Occipital lobe (tissue), 2 donors: ENCODE measurements around the gene BIRC6. TPM values are rescaled to one million over a fixed set of nuclear protein-coding genes. Genes with fewer than 3 reads are reported as not detected.

ENCODE experiments used
- DNase-seq: peaks from one replicate; lab custom pipeline; 2025; lab: John Stamatoyannopoulos, UW
- total RNA-seq: library from RNA; depleted of rRNA; stranded (reverse); fragments of >200 nt; gene quantifications from one replicate; pipeline ENCODE4 v1.2.3, GENCODE V29; 2014

The BIRC6 gene
- total RNA-seq, 1 donor from 2014 or later, result 272 TPM

DNA sequence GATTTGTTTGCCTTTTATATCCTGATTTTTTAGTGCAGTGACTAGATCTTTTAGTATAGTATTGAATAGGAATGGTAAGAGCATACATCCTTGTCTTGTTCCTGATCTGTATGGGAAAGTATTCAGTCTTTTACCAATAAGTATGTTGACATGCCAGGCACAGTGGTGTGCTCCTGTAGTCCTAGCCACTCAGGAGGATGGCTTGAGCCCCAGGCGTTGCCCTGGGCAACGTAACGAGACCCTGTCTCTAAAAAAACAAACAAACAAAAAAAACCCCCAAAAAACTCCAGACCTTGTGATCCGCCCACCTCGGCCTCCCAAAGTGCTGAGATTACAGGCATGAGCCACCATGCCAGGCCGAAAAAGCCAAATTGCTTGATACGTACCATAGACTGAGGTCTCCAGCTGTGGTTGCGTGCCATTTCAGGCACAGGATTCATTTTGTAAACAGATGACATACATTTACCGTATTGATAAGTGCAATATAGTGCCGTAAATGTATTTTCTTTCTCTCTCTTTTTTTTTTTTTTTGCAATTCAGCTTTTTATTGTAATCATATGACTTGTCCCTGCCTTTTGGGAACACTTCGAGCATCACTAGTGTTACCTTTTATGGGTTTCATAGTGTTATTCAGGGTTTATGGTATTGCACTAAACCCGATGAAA is 18.5 kb downstream of the BIRC6 start:
- DNase-seq, result no peak

DNA sequence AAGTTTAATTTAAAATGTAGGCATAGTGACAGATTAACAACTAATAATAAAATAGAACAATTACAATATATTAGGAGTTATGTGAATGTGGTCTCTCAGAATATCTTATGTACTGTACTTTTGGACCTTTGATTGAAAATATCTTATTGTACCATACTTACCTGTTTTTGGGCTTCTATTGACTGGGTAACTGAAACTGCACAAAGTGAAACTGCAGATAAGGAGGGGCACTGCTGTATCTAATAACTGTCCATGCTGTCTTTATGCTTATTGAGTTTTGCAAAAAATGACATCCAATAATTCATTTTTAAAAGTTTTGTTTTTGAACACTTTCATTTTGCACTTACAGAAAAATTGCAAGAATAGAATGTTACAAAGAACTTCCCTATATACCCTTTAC is 19.9 kb downstream of the BIRC6 start:
- DNase-seq, result no peak

DNA sequence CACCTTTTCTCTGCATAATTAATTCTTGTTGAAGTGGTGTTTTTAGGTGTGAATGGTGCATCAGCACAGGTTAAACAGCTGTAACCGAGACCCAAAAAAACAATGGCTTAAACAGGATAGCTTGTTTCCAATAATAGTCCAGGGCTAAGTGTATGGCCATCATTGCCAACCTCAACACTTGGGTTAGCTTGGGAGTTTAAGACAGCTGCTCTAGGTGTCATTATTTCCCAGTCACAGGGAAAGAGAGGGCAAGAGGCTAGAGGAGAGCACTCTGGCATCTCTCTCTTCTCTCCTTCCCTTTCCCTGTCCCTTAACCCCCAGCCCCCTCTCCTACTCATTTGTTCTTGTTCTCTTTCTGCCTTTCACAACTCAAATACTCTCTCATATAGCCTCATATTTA is 21.1 kb downstream of the BIRC6 start:
- DNase-seq, result no peak

DNA sequence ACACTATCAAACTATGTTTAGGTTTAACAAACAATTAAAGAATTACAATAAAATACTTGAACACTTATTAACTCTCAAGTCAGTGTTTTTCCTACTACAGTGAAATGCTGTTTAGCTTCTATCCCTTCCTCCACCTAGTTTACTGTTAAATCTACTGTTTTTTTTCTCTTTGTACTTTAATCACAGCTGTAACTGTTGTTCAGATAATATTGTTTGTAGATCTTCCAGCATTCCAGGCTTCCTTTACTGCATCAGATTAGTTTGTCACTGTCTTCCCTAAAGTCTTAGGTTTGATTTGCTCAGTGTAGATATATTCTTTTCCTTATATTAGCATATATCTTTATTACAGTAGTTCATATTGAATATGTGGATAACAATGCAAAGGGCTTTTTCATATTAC is 22.5 kb downstream of the BIRC6 start:
- no peak for DNase-seq

DNA sequence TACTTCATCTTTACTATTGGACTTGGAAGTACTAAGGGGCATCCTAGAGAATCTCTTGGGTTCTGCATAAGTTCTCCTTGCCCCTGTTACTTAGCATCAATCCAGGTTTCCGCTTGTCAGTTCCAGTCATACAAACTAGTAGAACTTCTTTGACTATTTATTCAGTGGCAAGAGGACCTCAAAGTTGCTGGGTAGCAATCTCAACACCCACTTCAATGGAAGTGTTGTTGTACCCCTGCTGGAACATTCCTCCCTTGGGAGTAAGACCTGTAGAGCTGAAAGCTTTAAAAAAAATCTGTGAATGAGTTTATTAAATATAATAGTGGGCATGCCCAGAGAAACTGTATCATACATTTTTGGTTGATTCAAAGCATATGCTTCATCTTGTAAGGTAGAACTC is 27.0 kb downstream of the BIRC6 start:
- DNase-seq, result no peak

DNA sequence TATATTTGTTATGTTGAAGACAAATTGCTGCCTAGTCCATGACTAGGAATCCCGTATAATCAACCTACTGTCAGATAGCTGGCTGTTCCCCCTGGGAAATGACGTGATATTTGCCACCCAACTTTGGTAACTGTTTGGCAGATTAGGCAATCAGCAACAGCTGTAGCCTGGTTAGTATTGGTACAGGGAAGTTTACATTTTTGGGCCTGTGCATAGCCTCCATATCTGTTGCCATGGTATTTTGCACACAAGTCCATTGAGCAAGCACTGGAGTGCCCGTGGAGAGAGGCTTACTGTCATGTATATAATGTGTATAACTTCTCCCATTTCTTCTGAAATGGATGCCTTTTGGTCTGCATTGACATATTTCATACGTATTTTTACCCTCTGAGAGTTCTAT is 27.7 kb downstream of the BIRC6 start:
- DNase-seq, result no peak

DNA sequence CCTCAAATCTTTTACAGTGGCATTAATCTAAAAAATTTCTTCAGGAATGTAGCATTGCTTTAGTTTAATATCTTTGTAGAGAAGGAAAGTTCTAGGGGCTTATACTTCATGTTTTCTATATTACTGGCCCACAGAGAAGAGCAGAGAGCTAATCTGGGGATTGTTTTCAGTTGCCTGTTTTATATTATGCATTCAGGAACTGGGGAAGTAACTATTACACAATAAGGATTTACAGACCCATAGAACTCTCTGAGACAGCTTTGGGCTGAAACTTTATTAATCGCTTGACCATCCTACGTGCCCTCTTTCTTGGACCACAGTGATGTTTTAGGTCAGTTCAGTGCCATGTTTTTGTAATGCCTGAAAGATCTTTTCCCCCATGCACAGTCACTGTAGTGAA is 29.9 kb downstream of the BIRC6 start:
- no peak for DNase-seq

DNA sequence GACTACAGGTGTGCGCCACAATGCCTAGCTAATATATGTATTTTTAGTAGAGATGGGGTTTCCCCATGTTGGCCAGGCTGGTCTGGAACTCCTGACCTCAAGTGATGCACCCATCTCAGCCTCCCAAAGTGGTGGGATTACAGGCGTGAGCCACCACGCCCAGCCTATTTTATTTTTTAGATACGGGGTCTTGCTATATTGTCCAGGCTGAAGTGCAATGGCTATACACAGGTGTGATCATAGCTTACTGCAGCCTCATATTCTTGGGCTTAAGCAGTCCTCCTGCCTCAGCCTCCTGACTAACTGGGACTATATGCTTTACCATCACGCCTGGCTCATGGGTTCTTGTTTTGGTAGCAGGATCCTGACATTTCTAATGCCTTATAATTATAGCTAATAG is 42.4 kb downstream of the BIRC6 start:
- no peak for DNase-seq

DNA sequence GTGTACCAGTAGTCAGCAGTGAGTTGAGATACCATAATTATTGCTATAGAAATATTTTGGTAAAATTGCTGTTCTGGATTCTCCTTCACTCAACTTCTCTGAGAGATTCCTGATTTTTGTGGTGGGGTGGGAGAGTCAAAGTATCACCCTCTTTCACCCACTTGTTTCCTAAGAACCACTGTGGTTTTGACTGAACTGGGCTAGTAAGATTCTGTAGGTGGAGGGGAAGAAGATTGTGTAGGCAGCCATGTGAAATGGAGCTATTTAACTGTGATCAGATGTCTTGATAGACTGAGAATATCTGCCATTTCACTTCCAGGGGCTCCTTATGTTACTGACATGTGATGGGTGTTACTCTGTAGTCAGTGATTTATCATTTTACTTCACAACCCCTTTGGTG is 45.3 kb downstream of the BIRC6 start:
- DNase-seq, result no peak

DNA sequence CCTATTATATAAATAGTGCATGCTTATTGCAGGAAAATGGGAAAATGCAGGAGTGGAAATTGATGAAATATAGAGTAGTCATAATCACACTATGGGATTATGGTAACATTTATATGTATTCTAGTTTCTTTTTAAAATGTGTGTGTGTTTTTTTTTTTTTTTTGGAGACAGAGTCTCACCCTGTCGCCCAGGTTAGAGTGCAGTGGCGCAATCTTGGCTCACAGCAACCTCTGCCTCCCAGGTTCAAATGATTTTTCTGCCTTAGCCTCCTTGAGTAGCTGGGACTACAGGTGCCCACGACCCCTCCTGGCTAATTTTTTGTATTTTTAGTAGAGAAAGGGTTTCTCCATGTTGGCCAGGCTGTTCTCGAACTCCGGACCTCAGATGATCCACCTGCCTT is 47.0 kb downstream of the BIRC6 start:
- no peak for DNase-seq

DNA sequence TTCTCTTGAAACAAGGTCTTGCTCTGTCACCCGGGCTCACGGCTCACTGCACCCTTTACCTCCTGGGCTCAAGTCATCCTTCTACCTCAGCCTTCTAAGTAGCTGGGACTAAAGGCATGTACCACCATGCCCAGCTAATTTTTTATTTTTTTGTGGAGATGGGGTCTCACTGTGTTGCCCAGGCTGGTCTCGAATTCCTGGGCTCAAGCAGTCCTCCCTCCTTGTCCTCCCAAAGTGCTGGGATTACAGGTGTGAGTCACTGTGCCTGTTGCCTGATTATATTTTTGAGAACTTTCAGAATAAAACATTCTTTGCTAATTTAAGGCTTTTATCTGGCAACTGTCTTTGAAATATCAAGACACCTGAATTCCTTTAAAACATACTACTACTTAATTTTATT is 47.9 kb downstream of the BIRC6 start:
- no peak for DNase-seq

DNA sequence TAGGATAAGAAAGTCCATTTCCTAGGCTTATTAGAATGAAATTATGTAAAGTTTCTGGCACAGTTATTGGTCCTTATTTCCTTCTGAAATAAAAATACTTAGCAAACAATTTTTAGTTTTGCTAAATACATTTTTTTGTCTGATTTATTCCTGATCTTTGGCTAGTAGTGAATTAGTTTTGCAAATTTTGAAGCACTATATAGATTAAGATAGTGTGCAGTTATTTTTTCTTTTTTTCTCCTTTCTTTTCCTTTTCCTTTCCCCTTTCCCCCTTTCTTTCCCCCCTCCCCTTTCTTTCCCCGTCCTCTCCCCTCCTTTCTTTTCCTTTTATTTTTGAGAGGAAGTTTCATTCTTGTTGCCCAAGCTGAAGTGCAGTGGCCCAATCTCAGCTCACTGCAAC is 59.7 kb downstream of the BIRC6 start:
- DNase-seq, result no peak

DNA sequence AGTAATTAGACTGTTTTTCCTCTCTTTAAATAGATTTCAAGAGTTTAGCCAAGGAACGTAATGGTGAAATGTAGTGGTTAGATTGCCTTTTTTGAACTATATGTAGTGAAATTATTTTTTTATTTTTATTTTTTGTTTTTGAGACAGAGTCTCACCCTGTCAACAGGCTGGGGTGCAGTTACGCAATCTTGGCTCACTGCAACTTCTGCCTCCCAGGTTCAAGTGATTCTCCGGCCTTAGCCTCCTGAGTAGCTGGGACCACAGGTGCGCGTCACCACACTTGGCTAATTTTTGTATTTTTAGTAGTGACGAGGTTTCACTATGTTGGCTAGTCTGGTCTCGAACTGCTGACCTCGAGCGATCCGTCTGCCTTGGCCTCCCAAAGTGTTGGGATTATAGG is 60.8 kb downstream of the BIRC6 start:
- DNase-seq, result no peak

DNA sequence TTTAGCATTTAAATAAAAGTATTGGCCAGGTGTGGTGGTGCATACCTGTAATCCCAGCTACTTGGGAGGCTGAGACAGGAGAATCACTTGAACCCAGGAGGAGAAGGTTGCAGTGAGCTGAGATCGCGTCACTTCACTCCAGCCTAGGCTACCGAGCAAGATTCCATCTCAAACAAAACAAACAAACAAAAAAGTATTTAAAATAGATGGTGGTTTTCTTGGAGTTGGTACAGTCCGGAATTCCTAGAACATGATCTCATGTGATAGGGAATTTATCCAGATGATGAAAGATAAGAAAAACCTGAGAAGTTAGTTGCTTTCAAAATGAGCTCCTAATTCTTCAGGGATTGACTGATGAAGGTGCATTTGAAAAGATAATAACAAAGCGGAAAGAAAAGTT is 62.0 kb downstream of the BIRC6 start:
- no peak for DNase-seq

DNA sequence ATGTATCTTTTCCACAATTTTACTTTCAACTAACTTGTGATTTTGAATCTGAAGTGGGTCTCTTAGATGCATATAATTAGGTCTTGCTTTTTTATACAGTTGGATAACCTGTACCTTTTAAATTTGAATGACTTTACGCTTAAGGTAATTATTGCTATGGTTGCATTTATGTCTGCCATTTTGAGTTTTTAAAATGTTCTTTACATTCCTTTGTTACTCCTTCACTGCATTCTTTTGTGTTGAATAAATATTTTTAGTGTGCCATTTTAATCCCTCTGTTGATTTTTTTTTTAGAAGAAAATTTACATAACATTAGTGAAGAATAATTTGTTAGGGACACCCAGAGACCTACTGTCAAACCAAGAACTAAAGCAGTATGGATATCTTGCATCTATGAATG is 65.3 kb downstream of the BIRC6 start:
- DNase-seq, result no peak

DNA sequence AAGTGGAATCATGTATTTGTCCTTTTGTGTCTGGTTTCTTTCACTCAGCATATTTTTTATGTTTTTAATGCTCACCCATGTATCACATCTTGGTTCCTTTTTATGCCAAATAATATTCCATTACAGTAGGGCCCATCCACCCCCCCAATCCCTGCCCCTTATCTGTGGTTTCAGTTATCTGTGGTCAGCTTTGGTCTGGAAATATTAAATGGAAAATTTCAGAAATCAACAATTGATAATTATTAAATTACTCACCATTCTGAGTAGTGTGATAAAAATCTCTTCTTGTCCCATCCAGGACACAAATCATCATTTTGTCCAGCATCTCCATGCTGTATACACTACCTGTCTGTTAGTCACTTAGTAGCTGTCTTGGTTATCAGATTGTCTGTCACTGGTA is 66.7 kb downstream of the BIRC6 start:
- no peak for DNase-seq

DNA sequence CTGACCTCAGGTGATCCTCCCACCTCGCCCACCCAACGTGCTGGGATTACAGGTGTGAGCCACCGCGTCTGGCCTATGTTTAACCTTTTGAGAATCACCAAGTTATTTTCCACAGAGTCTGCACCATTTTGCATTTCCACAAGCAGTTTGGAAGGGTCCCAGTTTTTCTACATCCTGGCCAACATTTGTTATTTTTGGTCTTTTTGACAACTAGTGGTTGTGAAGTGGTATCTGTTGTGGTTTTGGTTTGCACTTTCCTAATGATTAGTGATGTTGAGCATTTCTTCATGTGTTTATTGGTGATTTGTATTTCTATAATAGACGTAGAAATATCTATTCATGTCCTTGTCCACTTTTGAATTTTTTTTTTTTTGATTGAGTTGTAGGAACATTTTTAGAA is 67.9 kb downstream of the BIRC6 start:
- DNase-seq, result no peak

DNA sequence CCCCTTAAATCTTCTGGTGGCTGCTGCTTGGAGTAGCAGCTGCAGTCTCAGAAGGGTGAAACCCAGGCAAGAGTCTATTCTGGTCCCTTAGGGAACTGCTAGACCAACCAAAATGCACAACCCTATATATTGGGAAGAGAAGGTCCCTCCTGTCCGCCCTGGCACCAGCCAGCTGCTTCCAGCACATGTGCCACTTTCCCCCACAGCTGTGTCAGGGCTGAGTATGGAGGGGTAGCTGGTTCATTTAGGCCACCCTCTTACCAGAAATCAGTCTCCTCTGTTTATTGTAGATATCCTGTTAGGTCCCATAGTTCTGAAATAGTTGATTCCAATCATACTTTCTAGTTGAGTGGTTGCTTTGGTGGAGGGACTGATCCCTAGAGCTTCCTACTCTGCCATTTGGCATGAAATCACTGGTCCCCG is 68.9 kb downstream of the BIRC6 start:
- no peak for DNase-seq

DNA sequence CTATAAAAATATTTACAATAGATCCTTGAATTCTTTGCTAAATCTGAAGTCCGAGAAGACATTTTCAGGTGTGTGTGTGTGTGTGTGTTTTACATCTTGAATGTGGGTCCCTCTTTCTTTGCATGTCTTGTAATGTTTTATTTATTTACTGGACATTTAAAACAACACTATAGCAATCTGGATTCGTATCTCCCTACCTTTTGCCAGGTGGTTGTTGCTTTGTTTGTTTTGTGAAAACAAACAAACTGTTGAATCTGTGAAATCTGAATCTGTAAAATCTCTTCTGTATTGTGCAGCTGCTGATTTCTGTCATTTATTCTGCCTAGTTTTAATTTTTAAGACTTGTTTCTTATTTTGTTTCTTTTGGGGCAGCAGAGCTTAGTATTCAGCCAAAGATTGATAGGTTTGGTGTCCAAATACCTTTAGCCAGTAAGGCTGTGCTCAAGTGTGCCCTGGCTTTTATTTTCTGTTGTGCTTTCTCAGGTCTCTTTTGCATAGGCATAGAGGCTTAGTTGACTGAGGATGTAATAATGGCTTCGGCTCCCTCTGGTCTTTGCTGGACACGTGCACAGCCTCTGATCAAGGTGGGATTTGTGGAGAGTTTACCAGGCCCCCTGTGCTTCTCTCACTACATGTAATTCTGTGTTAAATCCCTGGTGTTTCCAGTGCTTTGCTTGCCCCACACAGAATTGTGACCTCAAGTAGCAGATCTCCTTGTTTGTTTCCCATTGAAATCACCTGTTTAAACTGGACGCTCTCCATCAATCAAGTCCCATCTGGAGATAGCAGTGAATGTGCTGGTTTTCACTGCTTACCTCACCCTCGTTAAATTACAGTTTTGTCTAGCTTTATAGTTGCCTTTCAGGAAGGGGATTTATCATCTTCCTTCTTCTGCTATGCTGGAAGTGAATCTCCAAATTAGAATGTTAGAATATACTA is 71.1 kb downstream of the BIRC6 start:
- DNase-seq, result no peak

DNA sequence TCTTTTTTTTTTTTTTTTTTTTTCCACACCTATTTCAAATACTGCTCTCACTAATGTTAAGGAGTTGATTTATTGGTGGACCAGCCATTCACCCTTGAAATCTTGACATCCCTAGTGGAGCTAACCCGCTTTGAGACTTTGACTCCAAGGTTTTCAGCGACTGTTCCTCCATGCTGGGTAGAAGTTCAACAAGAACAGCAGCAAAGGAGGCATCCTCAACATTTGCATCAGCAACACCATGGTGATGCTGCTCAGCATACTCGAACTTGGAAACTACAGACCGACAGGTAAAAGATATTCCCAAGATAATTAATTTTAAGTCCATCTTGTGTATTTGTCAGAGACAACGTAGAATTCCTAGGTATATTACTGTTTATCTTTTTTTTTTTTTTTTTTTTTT is 74.0 kb downstream of the BIRC6 start:
- DNase-seq, result no peak

DNA sequence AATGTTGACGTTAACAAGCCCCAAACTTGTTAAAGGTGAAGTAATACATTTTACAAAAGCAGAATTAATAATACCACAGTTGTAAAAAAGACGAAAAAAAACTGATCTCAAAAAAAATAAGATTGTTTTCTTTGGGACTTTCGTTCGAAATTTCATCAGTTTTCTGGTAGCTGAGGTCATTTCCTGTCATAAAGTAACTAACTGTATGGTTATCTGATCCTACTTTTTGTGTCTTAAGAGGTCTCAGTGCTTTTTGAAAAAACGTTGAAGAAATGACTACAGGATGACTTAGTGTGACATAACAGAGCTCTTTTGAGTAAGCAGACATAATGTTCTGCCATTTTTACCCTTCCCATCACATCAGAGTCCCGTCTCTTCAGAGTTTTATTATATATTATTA is 79.3 kb downstream of the BIRC6 start:
- DNase-seq, result no peak

DNA sequence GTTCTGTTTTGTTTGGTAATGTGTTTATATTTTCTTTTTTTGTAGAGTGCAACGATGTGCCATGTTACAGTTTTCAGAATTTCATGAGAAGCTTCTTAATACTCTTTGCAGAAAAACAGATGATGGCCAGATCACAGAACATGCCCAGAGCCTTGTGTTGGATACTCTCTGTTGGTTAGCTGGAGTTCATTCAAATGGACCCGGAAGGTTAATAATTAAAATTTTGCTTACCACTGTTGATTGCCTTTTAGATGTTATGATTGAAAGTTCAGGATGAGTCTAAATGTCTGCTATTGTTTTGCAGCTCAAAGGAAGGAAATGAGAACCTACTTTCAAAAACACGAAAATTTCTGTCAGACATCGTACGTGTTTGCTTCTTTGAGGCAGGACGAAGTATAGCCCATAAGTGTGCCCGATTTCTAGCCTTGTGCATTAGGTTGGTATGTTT is 85.2 kb downstream of the BIRC6 start:
- DNase-seq, result no peak

DNA sequence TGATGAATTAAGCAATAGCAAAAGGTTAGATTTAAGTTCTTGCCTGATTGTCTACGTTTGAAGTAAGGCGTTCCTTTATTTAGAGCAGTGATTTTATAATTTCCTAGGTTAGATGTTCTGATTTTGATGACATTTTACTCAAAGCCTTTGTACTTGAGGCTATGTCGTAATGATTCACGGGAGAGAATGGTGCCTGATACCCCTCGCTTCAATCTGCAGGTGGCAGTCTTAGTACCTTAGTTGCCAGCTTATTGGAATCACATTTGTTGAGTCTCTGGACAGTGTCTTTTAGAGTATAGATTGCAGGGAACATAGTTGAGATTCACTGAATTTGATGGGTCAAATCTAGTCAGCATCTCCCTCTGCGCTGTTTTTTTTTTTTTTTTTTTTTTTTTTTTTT is 89.5 kb downstream of the BIRC6 start:
- no peak for DNase-seq
